A673 (cell line): ENCODE measurements around the gene ZSCAN5C. TPM values are rescaled to one million over a fixed set of nuclear protein-coding genes. Genes with fewer than 3 reads are reported as not detected.

Experiments
- BruUV-seq: library from RNA; stranded (reverse); fragments of 400-500 nt; replicated peaks from 2 replicates; lab custom pipeline; 2021; lab: Mats Ljungman, UMichigan
- CTCF ChIA-PET: fragments of 300-600 bp; sonication (Branson Sonifier 250); formaldehyde crosslinking; loops from one replicate; lab custom pipeline; 2022; ENCODE audit warnings: antibody characterized with exemption; lab: Charles Lee
- POLR2A ChIA-PET: fragments of 300-600 bp; sonication (Branson Sonifier 250); formaldehyde crosslinking; loops from one replicate; lab custom pipeline; 2022; ENCODE audit warnings: antibody characterized with exemption; ENCODE audit not compliant: low non-redundant PET; lab: Charles Lee
- DNase-seq: peaks from one replicate; pipeline ENCODE4 v3.0.0-alpha.2; 2015; ENCODE audit warnings: low spot score
- H3K27ac ChIP-seq: fragments of 200-600 bp; sonication (generic); 2 replicates; pipeline ENCODE4 v1.5.1; 2016; ENCODE audit warnings: mixed run types, low read depth, mild to moderate bottlenecking, mixed read lengths, antibody characterized with exemption, low read length; ENCODE audit not compliant: poor library complexity, severe bottlenecking
- H3K27me3 ChIP-seq: fragments of 200-600 bp; sonication (generic); replicated peaks from 2 replicates; pipeline ENCODE4 v1.6.1; 2017; ENCODE audit warnings: mixed run types, low read depth, mild to moderate bottlenecking, mixed read lengths, antibody characterized with exemption, low read length; ENCODE audit not compliant: insufficient read depth, poor library complexity
- H3K36me3 ChIP-seq: fragments of 200-600 bp; sonication (generic); 2 replicates; pipeline ENCODE4 v1.6.1; 2016; ENCODE audit warnings: mixed run types, mild to moderate bottlenecking, mixed read lengths, antibody characterized with exemption, low read length; ENCODE audit not compliant: insufficient read depth, poor library complexity, severe bottlenecking
- H3K4me1 ChIP-seq: fragments of 200-600 bp; sonication (generic); 2 replicates; pipeline ENCODE4 v1.6.1; 2017; ENCODE audit warnings: mixed run types, mild to moderate bottlenecking, mixed read lengths, antibody characterized with exemption, low read length; ENCODE audit not compliant: insufficient read depth, poor library complexity, severe bottlenecking
- H3K4me3 ChIP-seq: fragments of 200-600 bp; sonication (generic); 2 replicates; pipeline ENCODE4 v1.5.1; 2016; ENCODE audit warnings: low read depth, mixed run types, mild to moderate bottlenecking, mixed read lengths, low read length; ENCODE audit not compliant: poor library complexity, severe bottlenecking
- H3K9me3 ChIP-seq: fragments of 200-600 bp; sonication (generic); 2 replicates; pipeline ENCODE4 v1.6.1; 2016; ENCODE audit warnings: mixed run types, low read depth, mild to moderate bottlenecking, mixed read lengths, antibody characterized with exemption, low read length; ENCODE audit not compliant: poor library complexity, severe bottlenecking
- EZH2 ChIP-seq: fragments of 200-600 bp; sonication (generic); IDR thresholded peaks from 2 replicates; pipeline ENCODE4 v1.6.1; 2017; ENCODE audit warnings: borderline replicate concordance, low read depth, mild to moderate bottlenecking, mixed read lengths, antibody characterized with exemption, low read length; ENCODE audit not compliant: poor library complexity, severe bottlenecking
- intact Hi-C: fragments of 100-400 bp; cut with micrococcal nuclease; formaldehyde crosslinking; loops from one replicate; pipeline ENCODE4 v1.10.0; 2022; ENCODE audit not compliant: unreplicated experiment
- total RNA-seq: library from RNA; stranded (reverse); gene quantifications from 2 replicates; pipeline ENCODE4 v1.2.3, GENCODE V29; 2021
- TF ChIP-seq, protein P1 (sequence below): fragments of 300-800, 200-600 bp; sonication (generic); conservative IDR thresholded peaks from 2 replicates; pipeline ENCODE4 v1.5.1; 2017; ENCODE audit warnings: low read depth, mild to moderate bottlenecking, antibody characterized with exemption, low read length, moderate library complexity, mixed read lengths

ZSCAN5C gene
- total RNA-seq, 1 experiment from 2014 or later: not detected

DNA sequence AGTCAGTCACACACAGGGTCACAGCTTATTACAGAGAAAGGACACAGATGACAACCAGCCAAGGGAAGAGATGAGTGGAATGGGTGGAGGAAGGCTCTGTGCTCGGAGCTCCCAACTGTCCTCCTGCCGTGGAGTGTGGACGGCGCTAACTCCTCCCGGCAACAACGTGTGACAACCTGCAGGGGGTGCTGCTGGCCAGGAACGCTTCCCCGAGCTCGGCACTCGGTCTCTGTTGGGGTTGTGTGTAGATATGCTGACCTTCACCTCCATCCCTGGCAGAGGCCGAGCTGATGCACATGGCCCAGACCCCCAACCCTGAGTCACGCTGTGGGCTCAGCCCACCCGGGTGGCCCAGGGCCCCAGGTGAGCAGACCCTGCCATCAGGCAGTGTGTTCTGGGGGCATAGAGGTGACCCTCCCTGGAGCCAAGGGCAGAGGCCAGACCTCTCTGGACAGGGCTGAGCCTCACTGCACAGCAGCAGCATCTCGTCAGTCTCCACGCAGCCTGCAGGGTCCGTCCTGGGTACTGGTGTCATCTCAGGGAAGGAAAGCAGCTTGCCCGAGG is 46.9 kb upstream of the ZSCAN5C start:
- DNase-seq: no peak
- Histone ChIP-seq H3K27me3 (no peaks in the 10 kb centered on the region), H3K27ac (no peak overlapping the region), H3K4me1 (no peaks in the 10 kb centered on the region), H3K9me3 (no peaks in the 10 kb centered on the region), H3K4me3 (no peak overlapping the region), H3K36me3 (peaks cover 12% of the 10 kb centered on the region)
- no TSS peak for BruUV-seq
- ChIA-PET CTCF (no interaction called here), POLR2A (no interaction called here)
- TF ChIP-seq, protein P1, sequence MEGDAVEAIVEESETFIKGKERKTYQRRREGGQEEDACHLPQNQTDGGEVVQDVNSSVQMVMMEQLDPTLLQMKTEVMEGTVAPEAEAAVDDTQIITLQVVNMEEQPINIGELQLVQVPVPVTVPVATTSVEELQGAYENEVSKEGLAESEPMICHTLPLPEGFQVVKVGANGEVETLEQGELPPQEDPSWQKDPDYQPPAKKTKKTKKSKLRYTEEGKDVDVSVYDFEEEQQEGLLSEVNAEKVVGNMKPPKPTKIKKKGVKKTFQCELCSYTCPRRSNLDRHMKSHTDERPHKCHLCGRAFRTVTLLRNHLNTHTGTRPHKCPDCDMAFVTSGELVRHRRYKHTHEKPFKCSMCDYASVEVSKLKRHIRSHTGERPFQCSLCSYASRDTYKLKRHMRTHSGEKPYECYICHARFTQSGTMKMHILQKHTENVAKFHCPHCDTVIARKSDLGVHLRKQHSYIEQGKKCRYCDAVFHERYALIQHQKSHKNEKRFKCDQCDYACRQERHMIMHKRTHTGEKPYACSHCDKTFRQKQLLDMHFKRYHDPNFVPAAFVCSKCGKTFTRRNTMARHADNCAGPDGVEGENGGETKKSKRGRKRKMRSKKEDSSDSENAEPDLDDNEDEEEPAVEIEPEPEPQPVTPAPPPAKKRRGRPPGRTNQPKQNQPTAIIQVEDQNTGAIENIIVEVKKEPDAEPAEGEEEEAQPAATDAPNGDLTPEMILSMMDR: peak; percentile 54
- no peak for TF ChIP-seq EZH2
- intact Hi-C loops: no loop called here

DNA sequence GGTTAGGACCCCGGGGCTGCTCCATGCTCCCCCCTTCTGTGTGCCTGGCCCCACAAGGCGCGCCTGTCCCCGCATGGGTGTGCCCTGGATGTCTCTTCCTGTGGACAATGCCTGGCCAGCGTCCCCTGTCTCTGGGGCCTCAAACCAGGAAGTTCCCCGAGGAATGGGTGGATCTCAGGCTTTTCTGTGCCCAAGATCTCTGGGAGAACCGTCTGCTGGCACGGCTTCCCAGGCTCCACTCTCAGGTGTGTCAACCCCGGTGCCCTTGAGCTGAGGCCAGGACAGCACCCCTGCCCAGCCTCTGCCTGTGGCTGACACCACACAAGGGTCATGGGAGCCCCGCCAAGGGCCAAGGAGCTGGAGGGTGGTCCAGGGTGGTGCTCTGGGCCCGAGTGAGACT is 45.3 kb upstream of the ZSCAN5C start:
- ChIA-PET CTCF (interaction anchor here (0.5 kb wide), 1 partner anchor 504 kb away, joined by 3 read pairs; no protein-coding TSS in a partner anchor), POLR2A (no interaction called here)
- H3K9me3 ChIP-seq: no peaks in the 10 kb centered on the region
- TF ChIP-seq EZH2: no peak
- TF ChIP-seq, protein P1: no peak
- H3K4me1 ChIP-seq: no peaks in the 10 kb centered on the region
- no peak overlapping the region for H3K4me3 ChIP-seq
- no peak for DNase-seq
- BruUV-seq: no TSS peak
- H3K27ac ChIP-seq: no peak overlapping the region
- H3K27me3 ChIP-seq: no peaks in the 10 kb centered on the region
- intact Hi-C loops: no loop called here
- peaks cover 15% of the 10 kb centered on the region for H3K36me3 ChIP-seq

DNA sequence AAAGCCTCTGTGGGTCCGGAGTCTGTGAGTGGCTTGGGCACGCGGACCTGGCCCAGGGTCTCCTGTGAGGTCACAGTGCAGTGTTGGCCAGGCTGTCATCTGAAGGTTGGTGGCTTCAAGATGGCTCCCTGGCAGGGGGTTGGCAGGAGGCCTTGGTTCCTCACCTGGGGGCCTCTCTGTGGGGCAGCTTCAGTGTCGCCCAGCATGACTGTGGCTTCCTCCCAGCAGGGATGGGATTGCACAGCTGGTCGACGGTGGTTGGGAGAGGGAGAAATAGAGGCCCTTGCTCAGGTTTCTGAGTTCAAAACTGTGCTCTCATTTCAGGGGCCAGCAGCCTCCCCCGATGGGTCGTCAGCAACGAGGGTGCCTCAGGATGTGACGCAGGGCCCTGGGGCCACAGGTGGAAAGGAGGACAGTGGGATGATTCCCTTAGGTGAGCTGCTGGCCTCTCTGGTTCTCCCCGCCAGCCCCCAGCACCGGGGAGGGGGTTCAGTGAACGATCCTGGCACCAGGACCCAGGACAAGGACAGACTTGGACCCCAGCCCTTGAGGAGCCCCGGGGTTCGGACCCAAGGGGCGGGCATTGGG is 43.8 kb upstream of the ZSCAN5C start:
- Histone ChIP-seq H3K27ac (no peak overlapping the region), H3K27me3 (no peaks in the 10 kb centered on the region), H3K4me3 (no peak overlapping the region), H3K4me1 (no peaks in the 10 kb centered on the region), H3K36me3 (peaks cover 15% of the 10 kb centered on the region), H3K9me3 (no peaks in the 10 kb centered on the region)
- intact Hi-C loops: no loop called here
- POLR2A ChIA-PET: no interaction called here
- CTCF ChIA-PET: no interaction called here
- DNase-seq: no peak
- no TSS peak for BruUV-seq
- TF ChIP-seq, protein P1: no peak
- no peak for TF ChIP-seq EZH2
